Measurements from ENCODE around the gene KIR3DL3.

DNA sequence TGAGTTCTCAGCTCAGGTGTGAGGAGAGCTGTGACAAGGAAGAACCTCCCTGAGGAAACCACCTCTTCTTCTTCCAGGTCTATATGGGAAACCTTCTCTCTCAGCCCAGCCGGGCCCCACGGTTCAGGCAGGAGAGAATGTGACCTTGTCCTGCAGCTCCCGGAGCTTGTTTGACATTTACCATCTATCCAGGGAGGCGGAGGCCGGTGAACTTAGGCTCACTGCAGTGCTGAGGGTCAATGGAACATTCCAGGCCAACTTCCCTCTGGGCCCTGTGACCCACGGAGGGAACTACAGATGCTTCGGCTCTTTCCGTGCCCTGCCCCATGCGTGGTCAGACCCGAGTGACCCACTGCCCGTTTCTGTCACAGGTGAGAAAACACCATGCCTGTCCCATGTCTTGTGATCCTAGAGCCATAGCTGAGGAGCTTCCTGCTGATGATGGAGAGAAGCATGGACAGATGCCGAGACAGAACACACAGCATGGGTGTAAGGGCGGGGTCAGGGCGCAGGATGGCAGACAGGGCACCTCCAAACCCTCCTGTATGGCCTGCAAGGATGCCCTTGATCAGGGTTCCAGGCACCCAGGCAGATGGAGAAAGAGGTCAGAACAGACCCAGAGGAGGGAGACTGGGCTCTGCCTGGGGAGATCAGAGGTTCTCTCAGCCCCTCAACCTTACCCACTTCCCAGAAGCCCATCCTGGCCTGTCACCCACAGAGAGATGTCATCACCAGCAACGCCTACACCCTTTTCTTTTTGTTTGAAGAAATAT is 5.4 kb downstream of the KIR3DL3 start:
- TF ChIP-seq POLR2A (IDR thresholded peaks at IDR 0.05; ENCODE audit: low read depth) (no peak), EP300 (IDR thresholded peaks at IDR 0.05) (no peak)
- TF ChIP-seq, protein P1, sequence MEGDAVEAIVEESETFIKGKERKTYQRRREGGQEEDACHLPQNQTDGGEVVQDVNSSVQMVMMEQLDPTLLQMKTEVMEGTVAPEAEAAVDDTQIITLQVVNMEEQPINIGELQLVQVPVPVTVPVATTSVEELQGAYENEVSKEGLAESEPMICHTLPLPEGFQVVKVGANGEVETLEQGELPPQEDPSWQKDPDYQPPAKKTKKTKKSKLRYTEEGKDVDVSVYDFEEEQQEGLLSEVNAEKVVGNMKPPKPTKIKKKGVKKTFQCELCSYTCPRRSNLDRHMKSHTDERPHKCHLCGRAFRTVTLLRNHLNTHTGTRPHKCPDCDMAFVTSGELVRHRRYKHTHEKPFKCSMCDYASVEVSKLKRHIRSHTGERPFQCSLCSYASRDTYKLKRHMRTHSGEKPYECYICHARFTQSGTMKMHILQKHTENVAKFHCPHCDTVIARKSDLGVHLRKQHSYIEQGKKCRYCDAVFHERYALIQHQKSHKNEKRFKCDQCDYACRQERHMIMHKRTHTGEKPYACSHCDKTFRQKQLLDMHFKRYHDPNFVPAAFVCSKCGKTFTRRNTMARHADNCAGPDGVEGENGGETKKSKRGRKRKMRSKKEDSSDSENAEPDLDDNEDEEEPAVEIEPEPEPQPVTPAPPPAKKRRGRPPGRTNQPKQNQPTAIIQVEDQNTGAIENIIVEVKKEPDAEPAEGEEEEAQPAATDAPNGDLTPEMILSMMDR (IDR thresholded peaks at IDR 0.05): no peak

All from esophagus muscularis mucosa (tissue), 4 donors.